ENCODE results near the gene ARRDC1.

GRCh38 chr9:137575364-137575715 is 30.1 kb upstream of the ARRDC1 start:
- TF ChIP-seq CTCF (IDR thresholded peaks at IDR 0.05) = no peak
- no peak for TF ChIP-seq EZH2 (IDR thresholded peaks at IDR 0.05)
